ENCODE data around the gene WDR74.

The WDR74 gene

GRCh38 chr11:62883673-62884072 is 44.3 kb upstream of the WDR74 start:
- Histone ChIP-seq H3K9me3 (ENCODE audit: control insufficient read depth, low read length) (no peaks in the 10 kb centered on the region), H3K9ac (no peak overlapping the region), H3K27me3 (ENCODE audit: control insufficient read depth, insufficient read depth, low read length) (no peaks in the 10 kb centered on the region), H3K27ac (no peak overlapping the region), H2AFZ (no peak overlapping the region), H3K36me3 (ENCODE audit: control insufficient read depth, insufficient read depth, low read length) (no peaks in the 10 kb centered on the region), H3K4me3 (ENCODE audit: low read depth, low read length) (no peak overlapping the region), H3K79me2 (no peaks in the 10 kb centered on the region), H3K4me2 (ENCODE audit: low read length) (peak overlapping the region; percentile 51), H3K4me1 (peaks cover 5% of the 10 kb centered on the region)
- no peak for TF ChIP-seq CTCF (IDR thresholded peaks at IDR 0.05)

GRCh38 chr11:62882788-62883501 is 43.6 kb upstream of the WDR74 start:
- Histone ChIP-seq H3K4me3 (ENCODE audit: low read depth, low read length) (peak overlapping the region; percentile 91), H3K36me3 (ENCODE audit: control insufficient read depth, insufficient read depth, low read length) (no peaks in the 10 kb centered on the region), H3K4me1 (peaks cover 5% of the 10 kb centered on the region)

GRCh38 chr11:62882431-62882749 is 43.0 kb upstream of the WDR74 start:
- H3K9ac ChIP-seq = no peak overlapping the region
- peak overlapping the region; percentile 96 for H3K4me2 ChIP-seq (ENCODE audit: low read length)
- no peaks in the 10 kb centered on the region for H3K9me3 ChIP-seq (ENCODE audit: control insufficient read depth, low read length)
- H3K4me1 ChIP-seq = peaks cover 5% of the 10 kb centered on the region
- no peaks in the 10 kb centered on the region for H3K36me3 ChIP-seq (ENCODE audit: control insufficient read depth, insufficient read depth, low read length)
- H3K79me2 ChIP-seq = no peaks in the 10 kb centered on the region
- H2AFZ ChIP-seq = no peak overlapping the region
- no peak overlapping the region for H3K27ac ChIP-seq
- H3K27me3 ChIP-seq (ENCODE audit: control insufficient read depth, insufficient read depth, low read length) = no peaks in the 10 kb centered on the region
- H3K4me3 ChIP-seq (ENCODE audit: low read depth, low read length) = peak overlapping the region; percentile 91
- no peak for TF ChIP-seq CTCF (IDR thresholded peaks at IDR 0.05)

More at GRCh38 chr11:62882788-62883501, 43.6 kb upstream of the WDR74 start:
- no peaks in the 10 kb centered on the region for H3K79me2 ChIP-seq
- no peak for TF ChIP-seq CTCF (IDR thresholded peaks at IDR 0.05)
- no peaks in the 10 kb centered on the region for H3K9me3 ChIP-seq (ENCODE audit: control insufficient read depth, low read length)
- no peaks in the 10 kb centered on the region for H3K27me3 ChIP-seq (ENCODE audit: control insufficient read depth, insufficient read depth, low read length)
- H3K27ac ChIP-seq = peak overlapping the region; percentile 15
- H3K4me2 ChIP-seq (ENCODE audit: low read length) = peak overlapping the region; percentile 96
- H2AFZ ChIP-seq = no peak overlapping the region
- H3K9ac ChIP-seq = no peak overlapping the region

- H3K4me3 ChIP-seq (ENCODE audit: low read depth, low read length) = peak overlapping the region; percentile 91
- H3K79me2 ChIP-seq = no peaks in the 10 kb centered on the region
- no peak overlapping the region for H3K9ac ChIP-seq
- H3K36me3 ChIP-seq (ENCODE audit: control insufficient read depth, insufficient read depth, low read length) = no peaks in the 10 kb centered on the region
- no peaks in the 10 kb centered on the region for H3K27me3 ChIP-seq (ENCODE audit: control insufficient read depth, insufficient read depth, low read length)
- H3K9me3 ChIP-seq (ENCODE audit: control insufficient read depth, low read length) = no peaks in the 10 kb centered on the region
- peaks cover 5% of the 10 kb centered on the region for H3K4me1 ChIP-seq
- peak overlapping the region; percentile 96 for H3K27ac ChIP-seq
- TF ChIP-seq CTCF (IDR thresholded peaks at IDR 0.05) = no peak
- H2AFZ ChIP-seq = peak overlapping the region; percentile 96
- H3K4me2 ChIP-seq (ENCODE audit: low read length) = peak overlapping the region; percentile 96
These were observed 42.4 kb upstream of the WDR74 start for GRCh38 chr11:62881579-62882430.
